Tibial nerve (tissue), 4 donors: ENCODE data around the gene IWS1. TPM values are rescaled to one million over a fixed set of nuclear protein-coding genes. Genes with fewer than 3 reads are reported as not detected.

Experiments
- DNase-seq, 2 donors: peaks; one replicate each; pipeline ENCODE4 v3.0.0-alpha.2; 2019; ENCODE audit warnings: low spot score in 2 of 2
- H3K27ac ChIP-seq, 4 donors: fragments of 200-600 bp; sonication (generic) in 3 of 4; one replicate each; pipeline ENCODE4 v1.5.1; 2017 to 2019; ENCODE audit warnings: mild to moderate bottlenecking in 1 of 4
- H3K27me3 ChIP-seq, 2 donors: fragments of 200-600 bp; sonication (generic) in 1 of 2; one replicate each; pipeline versions ENCODE4 v1.5.1 to v1.6.0; 2017 to 2019
- H3K36me3 ChIP-seq, 3 donors: fragments of 200-600 bp; sonication (generic); one replicate each; pipeline ENCODE4 v1.5.1; 2018 to 2019
- H3K4me1 ChIP-seq, 4 donors: fragments of 200-600 bp; sonication (generic) in 3 of 4; one replicate each; pipeline ENCODE4 v1.5.1; 2017 to 2019
- H3K4me3 ChIP-seq, 4 donors: fragments of 200-600 bp; sonication (generic) in 3 of 4; one replicate each; pipeline ENCODE4 v1.5.1; 2017 to 2019; ENCODE audit warnings: mild to moderate bottlenecking in 1 of 4, moderate library complexity in 1 of 4
- H3K9me3 ChIP-seq, 4 donors: fragments of 200-600 bp; sonication (generic) in 3 of 4; one replicate each; pipeline ENCODE4 v1.5.1; 2017 to 2019
- CTCF ChIP-seq, 5 experiments: fragments of 200-600 bp in 3 of 5; fragments of 450-650 bp in 2 of 5; sonication (generic) in 3 of 5; IDR thresholded peaks; one replicate each; pipeline ENCODE4 v1.5.1; 2016 to 2019; ENCODE audit warnings: antibody characterized with exemption in 5 of 5, mild to moderate bottlenecking in 3 of 5, moderate library complexity in 2 of 5
- EP300 ChIP-seq, 2 donors: sonication (generic); formaldehyde crosslinking; IDR thresholded peaks; one replicate each; pipeline ENCODE4 v1.6.1; 2017; ENCODE audit warnings: antibody characterized with exemption in 2 of 2, mild to moderate bottlenecking in 1 of 2
- POLR2A ChIP-seq, 2 donors: fragments of 450-650 bp; IDR thresholded peaks; one replicate each; pipeline ENCODE4 v1.6.1; 2017; ENCODE audit warnings: antibody characterized with exemption in 2 of 2, mild to moderate bottlenecking in 2 of 2, moderate library complexity in 2 of 2
- WGBS, 2 donors: methylation state at CpG; one replicate each; pipeline ENCODE4 v1.1.5; 2018; 5-methylcytosine and 5-hydroxymethylcytosine counted together
- total RNA-seq, 4 donors: library from RNA; depleted of rRNA; stranded (reverse); fragments of >200 nt; gene quantifications; one replicate each; pipeline ENCODE4 v1.1.0, GENCODE V29; 2016

IWS1 gene
- total RNA-seq, 4 donors from 2014 or later = 28.4 to 42.6 (median 39.6) TPM

- 93 to 96% methylated on average over 2 of the region's 2 CpGs for WGBS, 2 donors
- Histone ChIP-seq H3K27ac (no peak overlapping the region), H3K4me3 (no peak overlapping the region), H3K4me1 (peaks cover 0 to 14% (median 6%) of the 10 kb centered on the region in 4 donors), H3K27me3 (no peaks in the 10 kb centered on the region), H3K9me3 (no peaks in the 10 kb centered on the region), H3K36me3 (peaks cover 0 to 57% (median 14%) of the 10 kb centered on the region in 3 donors)
- TF ChIP-seq POLR2A (IDR thresholded peaks at IDR 0.05) = no peak
- no peak for TF ChIP-seq CTCF (IDR thresholded peaks at IDR 0.05)
- no peak for TF ChIP-seq EP300 (IDR thresholded peaks at IDR 0.05)
- no peak for DNase-seq
These were observed 22.8 kb downstream of the IWS1 start for GRCh38 chr2:127503491-127503890.

- H3K27me3 ChIP-seq = no peaks in the 10 kb centered on the region
- H3K4me3 ChIP-seq = no peak overlapping the region
- H3K27ac ChIP-seq = no peak overlapping the region
- peaks cover 0 to 90% (median 12%) of the 10 kb centered on the region in 3 donors for H3K36me3 ChIP-seq
- H3K4me1 ChIP-seq = no peaks in the 10 kb centered on the region
- TF ChIP-seq EP300 (IDR thresholded peaks at IDR 0.05) (no peak), POLR2A (IDR thresholded peaks at IDR 0.05) (no peak), CTCF (IDR thresholded peaks at IDR 0.05) (no peak)
- H3K9me3 ChIP-seq = no peaks in the 10 kb centered on the region
- 89 to 94% methylated on average over 2 of the region's 2 CpGs for WGBS, 2 donors
- DNase-seq = no peak
These were observed 27.9 kb downstream of the IWS1 start for GRCh38 chr2:127498386-127498785.

GRCh38 chr2:127490283-127490682 is 36.0 kb downstream of the IWS1 start:
- no peak for DNase-seq
- Histone ChIP-seq H3K27me3 (no peaks in the 10 kb centered on the region), H3K4me3 (no peak overlapping the region), H3K27ac (no peak overlapping the region), H3K9me3 (no peaks in the 10 kb centered on the region), H3K4me1 (no peaks in the 10 kb centered on the region), H3K36me3 (peaks cover 0 to 97% (median 26%) of the 10 kb centered on the region in 3 donors)
- TF ChIP-seq POLR2A (IDR thresholded peaks at IDR 0.05) (no peak), CTCF (IDR thresholded peaks at IDR 0.05) (no peak), EP300 (IDR thresholded peaks at IDR 0.05) (no peak)
- WGBS, 2 donors = 82 to 88% methylated on average over 4 of the region's 4 CpGs

- H3K36me3 ChIP-seq = peaks cover 0 to 98% (median 26%) of the 10 kb centered on the region in 3 donors
- WGBS, 2 donors = 85 to 91% methylated on average over 8 of the region's 8 CpGs
- DNase-seq = no peak
- H3K9me3 ChIP-seq = no peaks in the 10 kb centered on the region
- no peaks in the 10 kb centered on the region for H3K27me3 ChIP-seq
- H3K27ac ChIP-seq = no peak overlapping the region
- TF ChIP-seq EP300 (IDR thresholded peaks at IDR 0.05) = no peak
- no peak for TF ChIP-seq CTCF (IDR thresholded peaks at IDR 0.05)
- no peak for TF ChIP-seq POLR2A (IDR thresholded peaks at IDR 0.05)
- H3K4me1 ChIP-seq = no peaks in the 10 kb centered on the region
- no peak overlapping the region for H3K4me3 ChIP-seq
These were observed 39.8 kb downstream of the IWS1 start for GRCh38 chr2:127486247-127487058.

GRCh38 chr2:127485694-127486071 is 40.6 kb downstream of the IWS1 start:
- peaks cover 0 to 99% (median 26%) of the 10 kb centered on the region in 3 donors for H3K36me3 ChIP-seq
- no peak for DNase-seq
- TF ChIP-seq EP300 (IDR thresholded peaks at IDR 0.05) (no peak), CTCF (IDR thresholded peaks at IDR 0.05) (no peak), POLR2A (IDR thresholded peaks at IDR 0.05) (no peak)
- WGBS, 2 donors = 82 to 84% methylated on average over 5 of the region's 5 CpGs
- no peak overlapping the region for H3K27ac ChIP-seq
- no peaks in the 10 kb centered on the region for H3K4me1 ChIP-seq
- H3K27me3 ChIP-seq = no peaks in the 10 kb centered on the region
- H3K4me3 ChIP-seq = no peak overlapping the region
- no peaks in the 10 kb centered on the region for H3K9me3 ChIP-seq
